Measurements from ENCODE around the gene PCDH9.

The PCDH9 gene

DNA sequence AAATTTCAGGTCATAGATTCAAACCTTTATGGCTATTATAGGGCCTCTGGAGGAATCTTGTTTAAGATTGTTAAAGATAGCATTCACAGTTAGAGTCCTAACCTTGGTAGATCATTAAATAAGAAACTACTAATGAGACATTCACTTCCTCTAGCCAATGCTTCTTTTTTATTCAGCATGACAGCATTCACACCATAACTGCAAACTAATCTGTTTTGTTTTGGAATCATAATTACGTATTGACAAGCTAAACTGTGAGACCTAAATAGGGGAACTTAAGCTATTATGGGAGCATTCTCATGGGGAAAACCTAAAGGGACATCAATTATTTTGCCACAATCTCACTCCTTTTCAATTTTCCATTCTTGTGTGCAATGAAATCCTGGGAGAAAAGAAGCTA, 653.8 kb downstream of the PCDH9 start:
- H3K27ac Mint-ChIP-seq = no peak overlapping the region
- H3K4me1 Mint-ChIP-seq = no peaks in the 10 kb centered on the region
- H3K9me3 Mint-ChIP-seq = peaks cover 2% of the 10 kb centered on the region
- no peak for DNase-seq (ENCODE audit: low spot score in 2 of 2)
- ATAC-seq (ENCODE audit: low read depth) = no peak
- H3K4me3 Mint-ChIP-seq = no peak overlapping the region
- no peaks in the 10 kb centered on the region for H3K27me3 Mint-ChIP-seq
- H3K36me3 Mint-ChIP-seq = no peaks in the 10 kb centered on the region

DNA sequence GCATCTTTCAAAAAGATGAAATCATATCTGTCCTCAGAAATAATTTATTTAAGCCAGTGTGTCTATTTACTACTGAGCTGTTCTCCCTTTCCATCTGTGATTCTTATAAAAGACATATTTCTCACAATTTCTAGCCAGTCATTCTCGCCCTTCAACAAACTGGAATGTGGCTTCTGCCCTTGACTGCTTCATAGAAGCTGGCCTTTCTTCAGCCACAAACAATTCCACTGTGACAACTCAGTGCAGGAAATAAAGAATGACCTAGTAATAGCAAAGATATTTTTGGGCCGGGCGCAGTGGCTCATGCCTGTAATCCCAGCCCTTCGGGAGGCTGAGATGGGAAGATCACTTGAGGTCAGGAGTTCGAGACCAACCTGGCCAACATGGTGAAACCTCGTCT, 655.5 kb downstream of the PCDH9 start:
- no peak for DNase-seq (ENCODE audit: low spot score in 2 of 2)
- ATAC-seq (ENCODE audit: low read depth) = no peak
- no peak overlapping the region for H3K27ac Mint-ChIP-seq

DNA sequence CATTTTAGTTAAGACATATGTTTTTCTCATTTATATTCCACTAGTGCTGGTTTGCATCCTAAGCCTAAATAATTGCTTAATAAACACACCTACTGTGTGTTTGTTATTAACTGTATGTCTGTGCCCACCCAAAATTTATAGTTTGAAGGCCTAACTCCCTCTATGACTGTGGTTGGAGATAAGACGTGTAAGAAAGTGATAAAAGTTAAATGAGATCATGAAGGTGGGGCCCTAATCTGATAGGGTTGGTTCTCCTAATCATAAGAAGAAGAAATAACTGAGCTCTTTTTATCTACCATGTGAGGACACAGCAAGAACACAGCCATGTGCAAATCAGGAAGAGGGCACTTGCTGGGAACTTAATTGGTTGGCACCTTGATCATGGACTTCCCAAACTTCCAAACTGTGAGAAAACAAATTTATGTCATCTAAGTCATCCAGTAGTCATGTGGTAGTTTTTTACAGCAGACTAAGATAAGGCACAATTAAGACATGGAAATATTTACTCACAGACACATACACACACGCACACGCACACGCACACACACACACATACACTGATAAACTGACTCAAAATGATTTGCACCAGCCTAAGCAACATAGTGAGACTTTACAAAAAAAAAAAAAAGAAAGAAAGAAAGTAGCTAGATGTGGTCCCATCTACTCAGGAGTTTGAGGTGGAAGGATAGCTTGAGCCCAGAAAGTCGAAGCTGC, 662.1 kb downstream of the PCDH9 start:
- H3K4me1 Mint-ChIP-seq = no peaks in the 10 kb centered on the region
- H3K9me3 Mint-ChIP-seq = no peaks in the 10 kb centered on the region
- DNase-seq (ENCODE audit: low spot score in 2 of 2) (no peak), ATAC-seq (ENCODE audit: low read depth) (no peak)
- no peaks in the 10 kb centered on the region for H3K36me3 Mint-ChIP-seq
- H3K4me3 Mint-ChIP-seq = no peak overlapping the region
- H3K27ac Mint-ChIP-seq = no peak overlapping the region
- H3K27me3 Mint-ChIP-seq = no peaks in the 10 kb centered on the region

More for the DNA sequence above, 655.5 kb downstream of the PCDH9 start:
- Mint-ChIP-seq H3K9me3 (peaks cover 2% of the 10 kb centered on the region), H3K4me1 (no peaks in the 10 kb centered on the region), H3K27me3 (no peaks in the 10 kb centered on the region), H3K36me3 (no peaks in the 10 kb centered on the region), H3K4me3 (no peak overlapping the region)

DNA sequence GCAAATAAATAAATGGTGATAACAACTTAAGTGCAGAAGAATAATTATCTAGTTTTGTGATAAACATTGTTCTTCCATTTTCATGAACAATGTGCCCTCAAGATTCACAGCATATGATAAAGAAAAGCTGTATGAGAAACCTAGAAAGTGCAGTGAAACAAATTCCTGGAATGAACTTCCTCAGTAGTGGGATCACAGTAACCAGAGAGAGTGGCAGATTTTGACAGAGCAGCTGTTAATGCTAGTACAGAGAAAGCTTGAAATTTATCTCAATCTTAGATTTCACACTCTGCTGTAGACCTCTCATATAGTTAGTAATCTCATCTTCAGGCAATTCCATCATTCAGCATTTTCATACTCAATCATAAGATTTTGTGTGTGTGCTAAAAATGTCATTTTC, 664.9 kb downstream of the PCDH9 start:
- H3K27ac Mint-ChIP-seq = no peak overlapping the region
- H3K4me3 Mint-ChIP-seq = no peak overlapping the region
- no peaks in the 10 kb centered on the region for H3K36me3 Mint-ChIP-seq
- no peaks in the 10 kb centered on the region for H3K9me3 Mint-ChIP-seq
- no peaks in the 10 kb centered on the region for H3K4me1 Mint-ChIP-seq
- ATAC-seq (ENCODE audit: low read depth) (no peak), DNase-seq (ENCODE audit: low spot score in 2 of 2) (no peak)
- no peaks in the 10 kb centered on the region for H3K27me3 Mint-ChIP-seq

DNA sequence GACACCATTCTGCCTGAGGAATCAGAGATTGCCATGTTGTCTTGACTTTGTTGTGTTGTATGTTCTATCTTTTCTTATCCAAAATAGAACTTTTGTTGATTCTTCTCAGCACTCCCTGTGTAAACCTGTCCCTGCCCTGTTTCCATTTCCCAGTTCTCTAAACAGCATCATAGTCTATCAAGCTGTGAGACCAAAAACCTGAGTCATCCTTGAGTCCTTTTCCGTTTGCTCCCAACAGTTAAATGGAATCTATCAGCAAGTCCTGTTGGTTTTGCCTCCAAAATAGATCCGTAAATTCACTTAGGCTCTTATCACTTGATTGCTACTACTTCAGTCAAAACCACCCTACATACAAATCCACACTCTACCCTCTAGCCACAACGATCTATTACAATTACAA, 667.1 kb downstream of the PCDH9 start:
- H3K4me3 Mint-ChIP-seq = no peak overlapping the region
- H3K4me1 Mint-ChIP-seq = no peaks in the 10 kb centered on the region
- DNase-seq (ENCODE audit: low spot score in 2 of 2) (no peak), ATAC-seq (ENCODE audit: low read depth) (no peak)
- no peak overlapping the region for H3K27ac Mint-ChIP-seq
- no peaks in the 10 kb centered on the region for H3K36me3 Mint-ChIP-seq
- H3K27me3 Mint-ChIP-seq = no peaks in the 10 kb centered on the region
- H3K9me3 Mint-ChIP-seq = peaks cover 1% of the 10 kb centered on the region

DNA sequence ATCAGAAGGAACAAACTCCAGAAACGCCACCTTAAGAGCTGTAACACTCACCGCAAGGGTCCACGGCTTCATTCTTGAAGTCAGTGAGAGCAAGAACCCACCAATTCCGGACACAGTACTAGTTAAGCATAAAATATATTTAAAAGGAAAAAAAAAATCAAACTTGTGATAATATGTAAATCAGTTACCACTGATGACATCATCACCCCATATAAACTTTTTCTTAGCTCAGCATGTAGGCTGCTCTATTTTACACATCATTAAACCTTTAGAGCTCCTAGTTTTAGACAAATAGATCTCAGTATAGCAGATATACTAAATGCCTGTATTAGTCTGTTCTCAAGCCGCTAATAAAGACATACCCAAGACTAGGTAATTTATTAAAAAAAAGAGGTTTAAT, 668.1 kb downstream of the PCDH9 start:
- no peak for ATAC-seq (ENCODE audit: low read depth)
- H3K36me3 Mint-ChIP-seq = no peaks in the 10 kb centered on the region

DNA sequence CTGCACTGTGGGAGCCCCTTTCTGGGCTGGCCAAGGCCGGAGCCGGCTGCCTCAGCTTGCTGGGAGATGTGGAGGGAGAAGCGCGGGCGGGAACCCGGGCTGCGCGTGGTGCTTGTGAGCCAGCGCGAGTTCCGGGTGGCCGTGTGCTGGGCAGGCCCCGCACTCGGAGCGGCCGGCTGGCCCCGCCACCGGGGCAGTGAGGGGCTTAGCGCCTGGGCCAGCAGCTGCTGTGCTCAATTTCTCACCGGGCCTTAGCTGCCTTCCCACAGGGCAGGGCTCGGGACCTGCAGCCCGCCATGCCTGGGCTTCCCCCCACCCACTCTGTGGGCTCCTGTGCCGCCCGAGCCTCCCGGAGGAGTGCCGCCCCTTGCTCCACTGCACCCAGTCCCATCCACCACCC, 669.1 kb downstream of the PCDH9 start:
- DNase-seq (ENCODE audit: low spot score in 2 of 2) (no peak), ATAC-seq (ENCODE audit: low read depth) (no peak)
- Mint-ChIP-seq H3K27me3 (no peaks in the 10 kb centered on the region), H3K4me3 (no peak overlapping the region), H3K27ac (no peak overlapping the region), H3K4me1 (no peaks in the 10 kb centered on the region), H3K36me3 (no peaks in the 10 kb centered on the region), H3K9me3 (peaks cover 1% of the 10 kb centered on the region)

More for the DNA sequence above, 668.1 kb downstream of the PCDH9 start:
- peaks cover 1% of the 10 kb centered on the region for H3K9me3 Mint-ChIP-seq
- no peak overlapping the region for H3K4me3 Mint-ChIP-seq
- DNase-seq (ENCODE audit: low spot score in 2 of 2) = no peak
- H3K4me1 Mint-ChIP-seq = no peaks in the 10 kb centered on the region
- H3K27me3 Mint-ChIP-seq = no peaks in the 10 kb centered on the region
- H3K27ac Mint-ChIP-seq = no peak overlapping the region

DNA sequence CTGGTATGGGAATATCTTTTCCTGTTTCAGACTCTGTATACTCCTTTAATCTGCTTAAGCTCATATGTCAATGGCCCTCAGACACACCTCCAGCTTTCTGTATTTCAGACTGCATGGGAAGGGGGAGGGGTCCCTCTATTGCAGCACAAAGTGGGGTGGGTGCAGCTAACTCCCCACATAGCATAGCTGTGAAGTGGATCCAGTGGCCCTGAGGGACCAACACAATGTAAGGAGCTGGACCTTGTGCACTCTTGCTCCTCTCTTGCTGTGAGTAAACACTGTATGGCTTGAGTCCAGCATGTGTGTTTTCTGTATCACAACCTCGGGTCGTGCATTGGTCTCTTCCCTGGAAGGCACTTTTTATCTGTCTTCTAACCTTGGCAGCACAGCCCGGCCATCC, 669.9 kb downstream of the PCDH9 start:
- Mint-ChIP-seq H3K9me3 (peaks cover 1% of the 10 kb centered on the region), H3K4me3 (no peak overlapping the region), H3K36me3 (no peaks in the 10 kb centered on the region), H3K27me3 (no peaks in the 10 kb centered on the region), H3K27ac (no peak overlapping the region), H3K4me1 (no peaks in the 10 kb centered on the region)
- ATAC-seq (ENCODE audit: low read depth) = no peak
- no peak for DNase-seq (ENCODE audit: low spot score in 2 of 2)

DNA sequence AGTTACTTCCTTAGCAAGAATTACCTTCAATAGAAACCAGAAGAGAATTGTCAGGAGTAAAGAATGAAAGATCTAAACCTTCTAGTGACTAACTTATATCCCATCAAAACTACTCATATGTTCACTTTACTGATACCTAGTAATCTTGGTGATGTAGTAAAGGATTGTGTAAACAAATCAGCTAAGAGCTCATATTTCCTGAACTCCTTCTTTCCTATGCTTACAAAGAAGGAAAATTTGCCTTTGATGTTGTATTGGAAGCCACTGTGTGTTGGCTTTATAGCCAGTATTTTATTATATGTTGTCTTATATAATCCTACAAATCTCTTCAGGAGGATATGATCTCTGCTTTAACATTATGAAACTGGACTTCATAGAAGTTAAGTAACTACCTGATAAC, 671.0 kb downstream of the PCDH9 start:
- Mint-ChIP-seq H3K4me1 (no peaks in the 10 kb centered on the region), H3K27me3 (no peaks in the 10 kb centered on the region), H3K4me3 (no peak overlapping the region), H3K36me3 (no peaks in the 10 kb centered on the region), H3K9me3 (peaks cover 1% of the 10 kb centered on the region), H3K27ac (no peak overlapping the region)
- DNase-seq (ENCODE audit: low spot score in 2 of 2) = no peak
- ATAC-seq (ENCODE audit: low read depth) = no peak

DNA sequence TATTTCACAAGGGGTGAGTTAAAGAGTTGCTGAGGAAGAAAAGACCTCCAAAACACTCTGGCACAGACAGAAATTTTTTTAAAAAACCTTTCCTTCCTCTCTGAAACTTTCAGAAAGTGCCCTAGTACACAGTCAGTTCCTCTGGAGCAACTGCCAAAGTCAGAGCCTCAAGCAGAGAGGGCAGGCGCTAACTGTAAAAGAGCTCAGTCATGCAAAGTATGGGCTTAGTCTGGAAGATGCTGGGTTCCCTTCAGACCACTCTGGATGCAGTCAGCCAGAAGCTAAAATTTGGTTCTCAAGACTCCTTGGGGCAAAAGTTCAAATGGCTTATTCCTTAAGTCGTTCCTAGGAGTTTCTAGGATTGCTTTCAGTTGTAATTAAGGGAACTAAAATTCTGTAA, 671.6 kb downstream of the PCDH9 start:
- no peaks in the 10 kb centered on the region for H3K36me3 Mint-ChIP-seq
- ATAC-seq (ENCODE audit: low read depth) (no peak), DNase-seq (ENCODE audit: low spot score in 2 of 2) (no peak)
- H3K27ac Mint-ChIP-seq = no peak overlapping the region
- peaks cover 1% of the 10 kb centered on the region for H3K9me3 Mint-ChIP-seq
- H3K27me3 Mint-ChIP-seq = no peaks in the 10 kb centered on the region
- H3K4me3 Mint-ChIP-seq = no peak overlapping the region
- no peaks in the 10 kb centered on the region for H3K4me1 Mint-ChIP-seq

DNA sequence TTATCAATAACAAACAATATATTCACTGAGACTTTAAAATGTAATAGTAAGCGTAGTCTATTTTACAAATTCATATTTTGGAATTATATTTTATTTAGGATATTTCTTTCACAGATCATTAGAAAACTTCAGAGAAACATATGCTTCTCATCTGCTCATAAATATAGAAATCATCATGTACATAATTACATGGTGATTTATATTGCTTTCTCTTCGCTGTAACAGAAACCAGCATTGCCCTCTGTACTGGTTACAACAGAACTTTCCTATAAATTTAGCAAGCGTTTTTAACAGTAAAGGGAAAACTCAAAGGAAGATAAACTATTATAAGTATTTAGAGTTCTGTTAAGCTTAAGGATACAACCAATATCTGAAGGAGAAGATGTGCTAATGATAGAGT, 672.8 kb downstream of the PCDH9 start:
- H3K4me3 Mint-ChIP-seq = no peak overlapping the region
- DNase-seq (ENCODE audit: low spot score in 2 of 2) (no peak), ATAC-seq (ENCODE audit: low read depth) (no peak)
- H3K4me1 Mint-ChIP-seq = no peaks in the 10 kb centered on the region
- H3K27me3 Mint-ChIP-seq = no peaks in the 10 kb centered on the region
- no peak overlapping the region for H3K27ac Mint-ChIP-seq
- peaks cover 4% of the 10 kb centered on the region for H3K9me3 Mint-ChIP-seq
- H3K36me3 Mint-ChIP-seq = no peaks in the 10 kb centered on the region

DNA sequence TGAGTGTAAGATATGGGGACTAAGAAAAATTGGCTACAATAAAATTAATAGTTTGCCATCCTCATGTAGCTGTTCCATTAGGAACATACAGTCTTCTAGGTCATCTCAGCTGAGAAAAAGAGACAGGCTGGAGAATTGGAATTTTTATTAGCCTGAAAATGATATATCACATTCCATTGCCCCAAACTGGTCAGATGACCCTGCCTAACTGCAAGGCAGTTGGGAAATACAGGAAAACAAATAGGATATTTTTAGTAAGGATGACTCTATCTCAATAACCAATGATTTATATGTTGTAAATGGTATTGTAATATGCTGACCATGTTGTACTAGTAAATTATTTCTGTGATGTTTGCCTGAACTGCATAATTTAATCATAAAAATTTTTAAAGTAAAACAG, 673.8 kb downstream of the PCDH9 start:
- Mint-ChIP-seq H3K4me1 (no peaks in the 10 kb centered on the region), H3K36me3 (no peaks in the 10 kb centered on the region), H3K27ac (no peak overlapping the region), H3K27me3 (no peaks in the 10 kb centered on the region), H3K4me3 (no peak overlapping the region), H3K9me3 (peaks cover 6% of the 10 kb centered on the region)
- DNase-seq (ENCODE audit: low spot score in 2 of 2) (no peak), ATAC-seq (ENCODE audit: low read depth) (no peak)

DNA sequence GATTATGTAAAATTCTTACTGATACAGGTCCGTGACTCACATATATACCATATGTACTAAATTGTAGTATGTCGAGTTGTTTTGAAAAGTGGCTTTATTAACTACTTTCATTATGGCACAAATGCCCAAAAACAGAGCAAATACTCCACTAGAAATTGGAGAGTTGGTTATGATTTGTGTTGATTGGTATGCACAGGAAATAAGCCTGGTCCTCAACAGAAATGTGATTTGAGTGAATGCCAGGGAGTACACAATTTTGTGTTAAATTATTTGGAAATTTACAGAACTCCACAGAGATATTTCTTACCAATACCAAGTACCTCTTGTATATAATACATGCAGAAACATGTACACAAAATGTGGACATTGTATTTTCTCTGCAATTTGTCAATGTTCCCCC, 676.7 kb downstream of the PCDH9 start:
- no peaks in the 10 kb centered on the region for H3K27me3 Mint-ChIP-seq
- no peak overlapping the region for H3K27ac Mint-ChIP-seq
- no peaks in the 10 kb centered on the region for H3K36me3 Mint-ChIP-seq
- ATAC-seq (ENCODE audit: low read depth) = no peak
- no peak for DNase-seq (ENCODE audit: low spot score in 2 of 2)
- peaks cover 4% of the 10 kb centered on the region for H3K9me3 Mint-ChIP-seq
- no peaks in the 10 kb centered on the region for H3K4me1 Mint-ChIP-seq
- no peak overlapping the region for H3K4me3 Mint-ChIP-seq

DNA sequence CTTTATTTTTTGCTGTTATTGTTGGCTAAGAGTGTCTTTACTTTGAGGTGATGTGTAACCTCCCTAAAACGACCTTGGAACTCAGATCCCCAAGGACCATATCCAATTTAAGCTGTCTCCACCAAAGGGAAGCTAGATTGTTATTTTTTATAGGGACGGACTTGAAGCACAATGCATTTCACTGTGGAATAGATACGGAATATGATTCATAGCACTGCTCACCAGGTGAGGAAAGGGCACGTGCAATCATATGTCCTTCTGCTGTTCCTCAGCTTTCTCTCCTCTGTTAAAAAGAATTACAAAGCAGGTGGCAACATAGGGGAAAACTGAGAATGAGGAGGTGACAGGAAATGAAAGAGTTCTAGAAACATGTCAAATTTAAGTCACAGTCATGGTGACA, 679.0 kb downstream of the PCDH9 start:
- H3K4me1 Mint-ChIP-seq = no peaks in the 10 kb centered on the region
- H3K27me3 Mint-ChIP-seq = no peaks in the 10 kb centered on the region
- no peak overlapping the region for H3K4me3 Mint-ChIP-seq
- ATAC-seq (ENCODE audit: low read depth) (no peak), DNase-seq (ENCODE audit: low spot score in 2 of 2) (no peak)
- no peaks in the 10 kb centered on the region for H3K36me3 Mint-ChIP-seq
- H3K9me3 Mint-ChIP-seq = peaks cover 4% of the 10 kb centered on the region
- H3K27ac Mint-ChIP-seq = no peak overlapping the region

DNA sequence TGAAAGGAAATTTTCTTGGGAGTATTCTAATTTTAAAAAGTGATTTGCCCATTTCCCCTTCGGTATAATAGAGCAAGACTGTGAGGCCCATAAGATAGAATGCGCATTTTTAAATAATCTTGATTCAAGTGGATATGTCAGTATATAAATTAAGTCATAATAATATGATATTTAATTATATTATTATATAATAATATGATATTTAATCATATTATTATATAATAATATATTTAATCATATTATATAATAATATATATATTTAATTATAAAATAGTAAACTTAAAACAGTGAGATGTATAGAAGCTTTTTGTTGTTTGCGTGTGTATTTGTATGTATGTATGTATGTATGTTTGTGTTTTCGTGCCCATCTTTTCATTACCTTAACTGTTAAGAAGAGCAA, 682.5 kb downstream of the PCDH9 start:
- H3K27ac Mint-ChIP-seq = no peak overlapping the region
- no peak for DNase-seq (ENCODE audit: low spot score in 2 of 2)
- H3K36me3 Mint-ChIP-seq = no peaks in the 10 kb centered on the region
- no peaks in the 10 kb centered on the region for H3K4me1 Mint-ChIP-seq
- ATAC-seq (ENCODE audit: low read depth) = no peak
- H3K9me3 Mint-ChIP-seq = peaks cover 4% of the 10 kb centered on the region
- no peak overlapping the region for H3K4me3 Mint-ChIP-seq
- H3K27me3 Mint-ChIP-seq = no peaks in the 10 kb centered on the region

Data from memory B cell (primary cell).